GM10847 (cell line): ENCODE results near the gene GDNF.

ENCODE experiments used
- POLR2A ChIP-seq: IDR thresholded peaks from 2 replicates; pipeline ENCODE4 v1.6.1; 2011; ENCODE audit not compliant: insufficient read length; ENCODE audit errors: extremely low read depth

Gene GDNF, protein sequence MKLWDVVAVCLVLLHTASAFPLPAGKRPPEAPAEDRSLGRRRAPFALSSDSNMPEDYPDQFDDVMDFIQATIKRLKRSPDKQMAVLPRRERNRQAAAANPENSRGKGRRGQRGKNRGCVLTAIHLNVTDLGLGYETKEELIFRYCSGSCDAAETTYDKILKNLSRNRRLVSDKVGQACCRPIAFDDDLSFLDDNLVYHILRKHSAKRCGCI

DNA sequence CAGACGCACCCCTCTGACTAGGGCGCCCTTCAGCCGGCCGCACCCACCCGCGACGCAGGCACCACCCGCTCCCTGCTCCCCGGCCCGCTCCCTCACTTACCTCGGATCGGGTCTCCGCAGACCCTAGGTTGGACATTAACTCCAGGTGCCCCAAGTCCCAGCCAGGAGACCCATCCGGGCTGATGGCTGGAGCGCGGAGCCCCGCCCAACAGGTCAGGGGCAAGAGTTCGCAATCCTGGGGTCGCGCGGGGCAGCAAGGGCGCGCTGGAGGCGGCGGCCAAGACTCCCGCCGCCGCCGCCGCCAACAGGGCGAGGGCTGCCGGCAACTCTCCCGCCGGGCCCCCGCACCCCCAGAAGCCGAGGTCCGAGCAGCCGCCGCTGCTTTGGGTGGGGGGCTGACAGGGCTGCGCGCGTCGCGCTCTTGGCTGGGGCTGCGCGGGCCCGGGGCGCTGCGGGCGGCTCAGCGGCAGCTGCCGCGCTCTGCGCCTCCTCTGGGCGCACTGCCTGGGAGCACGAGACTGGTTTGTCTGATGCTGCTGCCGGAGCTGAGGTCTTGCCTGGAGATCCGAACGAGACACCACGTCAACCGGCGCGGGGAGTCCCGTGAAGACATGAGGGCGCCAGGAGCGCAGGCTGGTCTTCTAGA, at the start of gene GDNF:
TSS of gene GDNF (minus strand) at position 635 of the 646 bp plus-strand sequence. CDS start 5,245 bp downstream, outside the sequence.
- no peak for TF ChIP-seq POLR2A

- no peak for TF ChIP-seq POLR2A
Observed at GRCh38 chr5:37888476-37888875, 48.6 kb upstream of the GDNF start.

DNA sequence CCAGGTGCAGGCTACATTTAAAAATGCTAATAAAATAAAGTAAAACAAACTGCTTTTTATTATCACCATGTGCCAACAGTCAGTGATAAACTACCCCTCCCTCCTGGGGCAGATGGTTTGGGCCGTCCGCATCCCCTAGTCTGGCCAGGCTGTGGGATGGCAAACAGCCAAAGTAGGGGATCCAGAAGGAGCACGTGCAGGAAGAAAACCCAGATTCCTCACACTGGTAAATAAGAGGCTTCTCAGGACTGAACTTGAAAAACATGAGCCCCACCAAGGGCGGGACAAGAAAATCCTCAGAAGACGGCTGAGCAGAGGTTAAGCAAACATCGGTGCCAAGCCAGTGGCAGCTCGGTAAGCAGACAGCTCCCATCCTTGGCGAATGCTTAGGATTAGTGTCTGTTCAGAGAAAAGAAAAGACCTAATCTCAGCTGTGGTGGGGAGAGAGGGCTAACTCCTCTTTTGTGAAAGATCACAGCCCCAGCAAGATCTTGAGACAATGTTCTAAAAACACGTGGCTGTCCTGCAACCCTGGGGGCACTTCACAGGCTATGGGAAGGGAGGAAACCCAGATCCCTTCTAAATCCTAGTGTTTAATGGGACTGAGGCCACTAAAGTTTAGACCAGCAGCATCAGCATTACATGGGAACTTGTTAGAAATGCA, 46.5 kb upstream of the GDNF start:
- no peak for TF ChIP-seq POLR2A

- TF ChIP-seq POLR2A, result no peak
Observed at GRCh38 chr5:37882636-37883035, 42.8 kb upstream of the GDNF start.

GRCh38 chr5:37881359-37881758, 41.5 kb upstream of the GDNF start:
- TF ChIP-seq POLR2A, result no peak

DNA sequence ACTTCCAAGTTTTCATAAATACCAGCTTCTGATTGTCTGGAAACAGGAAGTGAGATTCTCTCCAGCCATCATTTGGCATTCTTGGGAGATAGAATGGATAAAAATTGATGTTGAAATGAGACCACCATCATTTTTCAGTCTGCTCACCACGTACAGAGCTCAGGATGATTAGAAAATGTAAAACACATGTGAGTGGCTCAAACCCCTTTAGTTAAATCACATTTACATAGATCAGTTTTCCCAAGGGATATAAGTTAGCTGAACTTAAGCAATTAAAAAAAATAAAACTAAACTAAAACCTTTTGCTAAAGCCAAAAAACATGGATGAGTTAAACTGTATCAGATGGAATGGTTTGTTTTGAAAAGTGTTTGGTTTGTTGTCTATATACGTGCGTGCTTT, 37.1 kb upstream of the GDNF start:
- no peak for TF ChIP-seq POLR2A

- TF ChIP-seq POLR2A, result no peak
Observed at GRCh38 chr5:37876245-37876644, 36.4 kb upstream of the GDNF start.

GRCh38 chr5:37875051-37875787, 35.4 kb upstream of the GDNF start:
- no peak for TF ChIP-seq POLR2A

- TF ChIP-seq POLR2A, result no peak
Observed at GRCh38 chr5:37873988-37874387, 34.1 kb upstream of the GDNF start.

DNA sequence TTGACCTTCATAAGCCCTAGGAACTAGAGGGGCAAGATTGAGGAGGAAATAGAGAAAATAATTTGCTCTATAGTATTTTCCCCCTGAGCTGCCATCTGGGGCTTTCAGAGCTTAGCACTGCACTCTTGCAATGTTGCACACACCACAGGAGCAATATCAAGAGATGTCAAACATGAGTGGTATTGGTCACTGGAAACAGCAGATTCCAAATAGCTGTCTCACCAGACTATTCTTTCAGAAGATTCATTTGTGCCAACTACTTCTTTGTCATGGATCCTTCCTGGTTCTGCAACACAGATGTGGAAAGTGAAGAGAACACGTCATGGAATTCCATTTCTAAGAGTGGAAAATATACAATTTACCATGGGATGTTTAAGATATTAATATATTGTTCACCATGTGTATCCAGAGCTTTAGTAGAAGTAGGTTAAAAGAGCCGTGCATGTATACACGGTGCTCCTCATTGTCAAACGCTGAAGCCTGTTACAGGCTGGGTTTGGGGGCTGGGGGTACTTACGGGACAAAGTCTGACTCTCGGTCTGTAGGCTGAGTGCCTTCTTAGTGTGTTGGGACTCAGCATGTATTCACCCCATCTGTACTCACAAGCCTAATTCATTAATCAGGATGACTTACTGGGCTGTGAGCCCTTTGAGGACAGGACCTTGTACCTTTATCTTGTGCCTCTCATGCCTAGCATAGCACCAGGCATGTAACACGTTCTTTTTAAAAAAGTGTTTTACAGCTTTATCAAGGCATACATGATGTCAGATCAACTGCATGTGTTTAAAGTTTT, 31.4 kb upstream of the GDNF start:
- no peak for TF ChIP-seq POLR2A

DNA sequence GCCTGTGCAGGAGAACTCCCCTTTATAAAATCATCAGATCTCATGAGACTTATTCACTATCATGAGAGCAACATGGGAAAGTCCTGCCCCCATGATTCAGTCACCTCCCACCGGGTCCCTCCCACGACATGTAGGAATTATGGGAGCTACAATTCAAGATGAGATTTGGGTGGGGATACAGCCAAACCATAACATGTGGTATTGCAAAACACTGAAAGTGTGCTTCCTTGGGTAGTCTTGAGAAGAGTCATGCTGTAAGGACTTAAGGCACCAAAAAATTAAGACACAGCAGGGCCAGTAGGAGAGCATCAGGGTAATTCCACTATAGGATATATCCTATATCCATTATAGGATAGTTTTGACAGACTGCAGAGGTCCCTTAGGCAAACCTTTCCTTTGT, 29.4 kb upstream of the GDNF start:
- TF ChIP-seq POLR2A, result no peak

- TF ChIP-seq POLR2A, result no peak
Observed at GRCh38 chr5:37867654-37868053, 27.8 kb upstream of the GDNF start.

DNA sequence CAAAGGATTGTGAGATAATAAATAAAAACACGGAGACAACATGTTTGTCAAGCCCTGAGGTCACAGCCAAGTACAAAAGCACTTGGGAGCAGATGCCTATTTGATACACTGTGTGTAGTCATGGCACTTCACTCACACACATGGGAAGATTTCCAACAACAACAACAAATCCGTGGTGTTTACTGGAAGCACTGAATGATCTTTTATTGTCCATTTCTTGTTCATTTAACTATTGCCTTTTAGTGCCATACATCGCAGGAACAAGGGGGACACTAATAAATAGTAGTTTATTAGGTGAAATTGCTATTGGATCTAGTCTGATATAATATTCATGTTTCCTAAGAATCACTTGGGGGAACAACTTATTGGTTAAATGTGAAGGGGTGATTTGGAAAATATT, 20.4 kb upstream of the GDNF start:
- TF ChIP-seq POLR2A, result no peak

DNA sequence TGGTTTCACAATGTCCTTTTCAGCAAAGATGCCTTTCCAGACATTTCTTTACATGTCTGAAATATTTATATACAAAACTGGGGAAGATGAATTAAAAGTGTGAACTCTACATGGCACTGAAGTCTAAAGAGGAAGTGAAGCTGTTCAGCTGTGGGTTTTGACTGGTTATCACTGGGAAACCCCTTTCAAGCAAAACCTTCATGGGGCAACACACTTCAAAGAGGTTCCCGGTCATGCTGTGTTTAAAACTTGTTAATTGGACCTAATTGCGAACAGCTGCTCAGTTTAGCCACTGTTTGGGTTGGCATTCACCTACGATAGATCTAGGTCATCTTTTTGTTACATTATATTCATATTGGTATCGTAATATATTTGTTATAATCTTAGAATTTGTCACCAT, 20.0 kb upstream of the GDNF start:
- TF ChIP-seq POLR2A, result no peak

GRCh38 chr5:37858250-37858649, 18.4 kb upstream of the GDNF start:
- TF ChIP-seq POLR2A, result no peak
